Activated T-helper 2 cell treated with anti-CD3 and anti-CD28 coated beads, Interferon-gamma antibody, Interleukin-2, Interleukin-4, amounts not matched to agents 10 μg/mL and 5 μg/mL and 100 μg/mL, durations not matched to agents 14 hours and 24 hours and 36 hours (primary cell): Measurements from ENCODE around the gene DNAJC25. TPM values are rescaled to one million over a fixed set of nuclear protein-coding genes. Genes with fewer than 3 reads are reported as not detected.

Experiments
- DNase-seq: peaks from one replicate; pipeline ENCODE4 v3.0.0; 2021; ENCODE audit warnings: low spot score
- H3K27ac Mint-ChIP-seq: one replicate; pipeline ENCODE4 v1.8.0; 2021; ENCODE audit warnings: mixed read lengths
- H3K27me3 Mint-ChIP-seq: one replicate; pipeline ENCODE4 v1.8.0; 2021; ENCODE audit warnings: low read depth, mixed read lengths
- H3K36me3 Mint-ChIP-seq: one replicate; pipeline ENCODE4 v1.8.0; 2021; ENCODE audit warnings: low read depth, mixed read lengths
- H3K4me1 Mint-ChIP-seq: one replicate; pipeline ENCODE4 v1.8.0; 2021; ENCODE audit warnings: low read depth, mixed read lengths
- H3K4me3 Mint-ChIP-seq: one replicate; pipeline ENCODE4 v1.8.0; 2021; ENCODE audit warnings: low read depth, mild to moderate bottlenecking, moderate library complexity, mixed read lengths
- H3K9me3 Mint-ChIP-seq: one replicate; pipeline ENCODE4 v1.8.0; 2021; ENCODE audit warnings: mixed read lengths
- intact Hi-C: fragments of 100-400 bp; cut with micrococcal nuclease; formaldehyde crosslinking; loops from one replicate; pipeline ENCODE4 v1.15.1; 2023
- total RNA-seq: library from RNA; stranded (reverse); gene quantifications from 2 replicates; pipeline ENCODE4 v1.2.3, GENCODE V29; 2022

Gene DNAJC25
- 7.3 and 7.4 TPM in 2 replicates for total RNA-seq

- no peaks in the 10 kb centered on the region for H3K9me3 Mint-ChIP-seq
- H3K4me3 Mint-ChIP-seq = peak within 1 kb of the TSS; percentile 93
- H3K27me3 Mint-ChIP-seq = no peaks in the 10 kb centered on the region
- peaks cover 32% of the 10 kb centered on the region for H3K36me3 Mint-ChIP-seq
- peak within 1 kb of the TSS; percentile 80 for H3K27ac Mint-ChIP-seq
- intact Hi-C loops = loop anchor here (1.0 to 10.0 kb wide), 4 partner anchors 31 to 1377 kb away; partner anchors contain the start of genes ECPAS and TXN
- peak; percentile 97 for DNase-seq
- peaks cover 45% of the 10 kb centered on the region for H3K4me1 Mint-ChIP-seq
Observed at GRCh38 chr9:111631214-111631971, at the start of gene DNAJC25. Gene DNAJC25 (plus strand): TSS chr9:111631334. CDS start chr9:111631408, 74 bp downstream.

DNA sequence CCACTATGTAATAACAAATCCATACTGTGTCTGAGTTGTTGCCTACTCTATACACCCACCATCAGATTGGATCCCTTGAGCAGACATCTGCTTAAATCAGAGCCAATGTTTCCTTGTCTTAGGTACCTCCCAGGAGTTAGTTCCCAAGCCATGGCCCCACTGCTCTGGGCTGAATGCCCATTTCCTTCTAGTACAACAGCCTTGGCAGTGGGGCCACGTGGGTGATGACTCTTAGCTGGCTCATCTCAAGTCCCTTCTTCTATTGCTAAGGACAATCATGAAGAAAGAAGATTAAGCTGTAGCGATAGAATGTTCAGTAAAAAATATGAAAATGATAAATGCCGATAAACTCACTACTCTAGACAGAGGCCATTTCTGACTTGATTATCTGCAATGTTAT is 48.2 kb upstream of the DNAJC25 start:
- DNase-seq = no peak
- Mint-ChIP-seq H3K4me3 (no peak overlapping the region), H3K27ac (no peak overlapping the region), H3K27me3 (no peaks in the 10 kb centered on the region), H3K36me3 (no peaks in the 10 kb centered on the region), H3K4me1 (no peaks in the 10 kb centered on the region), H3K9me3 (no peaks in the 10 kb centered on the region)
- intact Hi-C loops = no loop called here

DNA sequence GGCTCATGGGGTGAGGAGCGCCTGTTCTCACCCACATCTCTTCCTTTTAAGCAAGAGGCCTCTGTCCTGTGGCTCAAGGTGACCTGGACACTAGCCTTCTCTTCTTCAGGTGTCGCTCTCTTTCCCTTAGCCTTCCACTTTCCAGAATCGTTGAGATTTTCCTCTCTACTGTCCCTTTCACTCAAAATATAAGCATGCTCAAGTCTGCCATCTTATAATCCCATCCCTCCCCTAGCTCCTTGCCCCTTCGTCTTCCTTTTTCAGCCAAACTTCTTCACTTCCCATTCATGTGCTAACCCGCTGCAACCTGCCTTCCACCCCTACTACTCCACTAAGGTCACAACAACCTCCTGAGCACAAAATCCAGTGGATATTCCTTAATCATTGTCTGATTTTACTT is 44.8 kb upstream of the DNAJC25 start:
- no peaks in the 10 kb centered on the region for H3K36me3 Mint-ChIP-seq
- H3K4me3 Mint-ChIP-seq = no peak overlapping the region
- no peaks in the 10 kb centered on the region for H3K4me1 Mint-ChIP-seq
- no peaks in the 10 kb centered on the region for H3K27me3 Mint-ChIP-seq
- DNase-seq = no peak
- no peaks in the 10 kb centered on the region for H3K9me3 Mint-ChIP-seq
- intact Hi-C loops = no loop called here
- no peak overlapping the region for H3K27ac Mint-ChIP-seq

DNA sequence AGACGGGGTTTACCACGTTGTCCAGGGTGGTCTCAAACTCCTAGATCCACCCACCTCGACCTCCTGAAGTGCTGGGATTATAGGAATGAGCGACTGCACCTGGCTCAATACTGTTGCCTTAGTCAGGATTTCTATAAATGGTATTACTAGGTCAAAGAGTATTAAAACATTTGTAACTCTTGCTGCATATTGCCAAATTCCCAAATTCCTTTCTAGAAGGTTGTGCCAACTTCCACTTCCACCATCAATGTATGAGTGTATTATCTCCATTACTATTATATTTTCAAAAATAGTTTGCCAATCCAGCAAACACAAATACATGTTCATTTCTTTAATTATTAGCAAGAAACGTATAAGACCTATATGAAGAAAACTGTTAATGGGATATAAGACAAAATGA is 42.3 kb upstream of the DNAJC25 start:
- DNase-seq = no peak
- Mint-ChIP-seq H3K4me1 (no peaks in the 10 kb centered on the region), H3K27ac (no peak overlapping the region), H3K4me3 (no peak overlapping the region), H3K9me3 (no peaks in the 10 kb centered on the region), H3K27me3 (no peaks in the 10 kb centered on the region), H3K36me3 (no peaks in the 10 kb centered on the region)
- intact Hi-C loops = no loop called here

DNA sequence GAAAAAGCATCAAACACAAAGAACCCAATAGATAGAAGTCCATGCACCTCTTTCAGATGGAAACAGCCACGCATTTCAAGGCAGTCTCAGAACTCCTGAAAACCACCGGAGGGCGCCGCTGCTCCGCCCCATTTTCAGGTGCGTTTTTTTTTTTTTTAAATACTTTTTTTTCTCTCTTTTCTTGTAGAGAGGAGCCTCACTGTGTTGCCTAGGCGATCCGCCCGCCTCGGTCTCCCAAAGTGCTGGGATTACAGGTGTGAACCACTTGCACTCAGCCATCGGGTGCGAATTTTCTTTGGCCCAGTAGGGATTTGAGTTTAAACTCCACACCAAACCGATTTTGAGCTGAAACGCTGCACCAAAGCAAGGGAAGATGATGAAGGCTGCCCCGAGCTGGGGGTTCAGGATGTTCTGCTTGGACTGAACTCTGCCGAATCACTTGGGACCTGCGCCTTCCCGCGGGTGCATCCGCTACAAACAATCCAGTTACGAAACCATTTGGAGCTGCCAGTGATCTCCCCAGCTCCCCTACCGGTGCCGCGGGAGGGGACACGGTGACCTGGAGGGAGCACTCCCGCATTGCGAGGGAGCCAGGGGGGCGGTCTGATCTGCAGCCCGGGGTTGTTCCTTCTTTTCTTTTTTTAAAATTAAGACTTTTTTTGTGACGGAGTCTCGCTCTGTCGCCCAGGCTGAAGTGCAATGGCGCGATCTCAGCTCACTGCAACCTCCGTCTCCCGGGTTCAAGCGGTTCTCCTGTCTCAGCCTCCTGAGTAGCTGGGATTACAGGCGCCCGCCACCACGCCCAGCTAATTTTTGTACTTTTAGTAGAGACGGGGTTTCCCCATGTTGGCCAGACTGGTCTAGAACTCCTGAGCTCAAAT is 33.0 kb upstream of the DNAJC25 start:
- peak; percentile 26 for DNase-seq
- peak overlapping the region; percentile 86 for H3K4me3 Mint-ChIP-seq
- intact Hi-C loops = loop anchor here (2.0 to 10.0 kb wide), 5 partner anchors 65 to 477 kb away; partner anchors contain the start of genes ECPAS and ZNF483
- peaks cover 18% of the 10 kb centered on the region for H3K4me1 Mint-ChIP-seq
- H3K36me3 Mint-ChIP-seq = no peaks in the 10 kb centered on the region
- no peaks in the 10 kb centered on the region for H3K9me3 Mint-ChIP-seq
- H3K27ac Mint-ChIP-seq = no peak overlapping the region
- H3K27me3 Mint-ChIP-seq = peaks cover 36% of the 10 kb centered on the region

- Mint-ChIP-seq H3K9me3 (no peaks in the 10 kb centered on the region), H3K36me3 (no peaks in the 10 kb centered on the region), H3K4me3 (peak overlapping the region; percentile 86), H3K27me3 (peaks cover 36% of the 10 kb centered on the region), H3K4me1 (peaks cover 18% of the 10 kb centered on the region), H3K27ac (no peak overlapping the region)
- intact Hi-C loops = loop anchor here (2.0 to 10.0 kb wide), 5 partner anchors 64 to 476 kb away; partner anchors contain the start of genes ECPAS and ZNF483
- DNase-seq = no peak
Observed at GRCh38 chr9:111598733-111599091, 32.4 kb upstream of the DNAJC25 start.

DNA sequence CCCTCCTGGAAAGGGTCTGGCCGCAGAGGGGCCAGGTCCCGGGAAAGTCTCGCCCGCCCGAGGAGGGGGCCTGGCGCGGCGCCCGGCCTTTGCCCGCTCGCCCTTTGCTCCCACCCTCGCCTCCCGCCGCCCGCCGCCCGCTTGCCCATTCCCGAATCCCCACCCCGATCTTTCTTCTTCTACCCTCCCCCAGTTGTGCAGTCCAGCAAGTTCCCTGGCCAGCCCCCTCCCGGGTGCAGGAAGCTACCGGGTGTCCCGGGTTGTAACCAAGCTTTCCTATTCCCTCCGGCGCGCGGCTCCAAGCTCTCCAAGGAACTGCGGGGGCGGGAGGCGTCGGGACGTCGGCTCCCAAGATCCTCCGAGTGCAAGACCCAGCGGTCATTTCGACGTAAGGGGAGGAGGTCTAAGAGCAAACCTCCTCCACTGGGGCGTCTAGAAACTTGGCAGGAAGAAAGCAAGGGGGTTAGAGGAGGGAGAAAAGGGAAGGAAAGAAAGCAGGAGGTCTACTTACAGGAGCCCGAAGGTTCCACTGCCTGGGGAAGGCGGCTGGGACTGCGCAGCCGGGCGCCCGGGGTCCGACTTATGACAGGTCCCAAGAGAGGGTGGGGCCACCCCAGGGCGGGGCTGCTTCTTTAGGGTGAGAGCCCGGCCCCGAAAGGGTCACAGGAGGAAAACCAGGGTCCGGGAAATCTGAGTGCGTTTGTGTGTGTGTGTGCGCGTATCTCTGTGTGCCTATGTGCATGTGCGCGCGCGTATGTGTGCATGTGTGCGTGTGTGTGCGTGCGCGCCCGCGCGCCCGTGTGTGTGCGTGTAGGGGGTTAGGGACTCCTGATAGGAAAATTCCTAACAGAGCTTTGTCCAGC is 31.8 kb upstream of the DNAJC25 start, which contains the start of gene PTGR1:
Gene PTGR1 (minus strand): TSS at position 556 of the 863 bp plus-strand sequence. CDS start 2,225 bp downstream, outside the sequence.
- H3K9me3 Mint-ChIP-seq = no peaks in the 10 kb centered on the region
- peak within 1 kb of the TSS; percentile 86 for H3K4me3 Mint-ChIP-seq
- no peak within 1 kb of the TSS for H3K27ac Mint-ChIP-seq
- intact Hi-C loops = loop anchor here (2.0 to 10.0 kb wide), 5 partner anchors 63 to 475 kb away; partner anchors contain the start of genes ECPAS and ZNF483
- H3K4me1 Mint-ChIP-seq = peaks cover 18% of the 10 kb centered on the region
- no peaks in the 10 kb centered on the region for H3K36me3 Mint-ChIP-seq
- DNase-seq = peak; percentile 8
- peaks cover 36% of the 10 kb centered on the region for H3K27me3 Mint-ChIP-seq

DNA sequence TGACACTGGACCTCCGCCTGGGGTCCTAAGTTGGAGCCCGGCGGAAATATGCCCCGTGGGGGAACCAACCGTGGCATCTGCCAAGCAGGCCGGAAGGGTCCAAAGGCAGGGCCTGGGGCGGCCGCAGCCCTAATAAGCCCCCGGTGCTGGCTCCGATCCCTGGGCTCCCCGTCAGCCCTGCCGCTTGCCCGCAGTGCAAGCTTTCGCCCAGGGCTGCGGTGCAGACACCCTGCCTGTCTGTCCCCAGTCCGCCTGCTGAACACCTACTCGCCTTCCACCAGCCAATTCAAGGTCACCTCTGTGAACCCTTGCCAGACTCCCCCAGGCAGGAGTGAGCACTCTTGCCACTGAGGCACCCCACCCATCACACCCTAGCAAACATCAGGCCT is 31.2 kb upstream of the DNAJC25 start:
- H3K4me3 Mint-ChIP-seq = peak overlapping the region; percentile 86
- DNase-seq = no peak

GRCh38 chr9:111601237-111602018 is 29.7 kb upstream of the DNAJC25 start:
- DNase-seq = no peak
- no peaks in the 10 kb centered on the region for H3K36me3 Mint-ChIP-seq
- H3K9me3 Mint-ChIP-seq = no peaks in the 10 kb centered on the region
- intact Hi-C loops = no loop called here
- H3K27ac Mint-ChIP-seq = no peak overlapping the region
- no peak overlapping the region for H3K4me3 Mint-ChIP-seq
- H3K27me3 Mint-ChIP-seq = peaks cover 39% of the 10 kb centered on the region
- H3K4me1 Mint-ChIP-seq = peaks cover 18% of the 10 kb centered on the region

More for the DNA sequence above, 31.2 kb upstream of the DNAJC25 start:
- Mint-ChIP-seq H3K27me3 (peaks cover 36% of the 10 kb centered on the region), H3K27ac (no peak overlapping the region), H3K9me3 (no peaks in the 10 kb centered on the region), H3K4me1 (peaks cover 18% of the 10 kb centered on the region), H3K36me3 (no peaks in the 10 kb centered on the region)
- intact Hi-C loops = loop anchor here (2.0 to 10.0 kb wide), 5 partner anchors 63 to 475 kb away; partner anchors contain the start of genes ECPAS and ZNF483

DNA sequence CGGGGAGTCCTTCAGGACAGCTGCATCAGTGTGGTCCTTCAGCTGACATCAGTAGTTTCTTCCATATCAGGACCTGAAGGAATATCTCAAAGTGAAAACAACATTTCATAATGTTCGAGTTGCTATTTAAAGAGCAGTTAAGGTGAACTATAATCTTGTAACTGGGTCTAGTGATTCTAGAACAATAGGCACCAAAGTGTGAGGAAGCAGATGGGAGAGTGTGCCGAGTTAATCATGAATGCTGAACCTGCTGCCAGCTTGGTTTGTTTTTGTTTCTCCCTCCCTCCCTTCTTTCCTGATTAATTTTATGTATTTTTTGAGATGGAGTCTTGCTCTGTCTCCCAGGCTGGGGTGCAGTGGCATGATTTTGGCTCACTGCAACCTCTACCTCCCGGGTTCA is 28.1 kb upstream of the DNAJC25 start:
- peaks cover 12% of the 10 kb centered on the region for H3K4me1 Mint-ChIP-seq
- DNase-seq = no peak
- intact Hi-C loops = no loop called here
- no peak overlapping the region for H3K27ac Mint-ChIP-seq
- H3K4me3 Mint-ChIP-seq = no peak overlapping the region
- H3K9me3 Mint-ChIP-seq = no peaks in the 10 kb centered on the region
- H3K27me3 Mint-ChIP-seq = peaks cover 31% of the 10 kb centered on the region
- no peaks in the 10 kb centered on the region for H3K36me3 Mint-ChIP-seq

DNA sequence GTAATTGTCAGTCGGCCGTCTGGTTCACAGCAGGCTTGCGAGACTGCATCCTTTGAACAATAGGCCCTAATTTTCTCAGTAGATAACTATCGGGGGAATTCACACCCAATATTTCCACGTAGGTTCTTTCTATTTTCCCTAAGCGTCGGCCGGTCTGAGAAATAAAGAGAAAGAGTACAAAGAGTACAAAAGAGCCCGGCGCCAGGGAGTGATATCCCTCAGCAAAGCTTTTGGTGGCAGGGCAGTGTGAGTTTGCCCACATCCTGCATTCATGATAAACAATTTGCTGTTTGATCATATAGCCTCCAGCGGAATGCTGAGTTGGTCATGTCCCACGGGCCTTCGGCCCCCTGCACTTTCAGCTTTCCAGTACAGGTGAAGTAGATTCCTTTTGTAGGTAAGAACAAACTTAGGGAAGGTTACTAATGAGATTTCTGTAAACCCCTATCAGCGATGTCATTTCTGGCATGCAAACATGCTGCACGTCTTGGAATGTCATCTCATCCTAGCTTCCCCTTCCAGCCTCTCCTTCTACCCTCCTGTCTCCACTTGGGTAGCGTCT is 27.0 kb upstream of the DNAJC25 start:
- no peak overlapping the region for H3K27ac Mint-ChIP-seq

More for the DNA sequence above, 27.0 kb upstream of the DNAJC25 start:
- intact Hi-C loops = no loop called here
- Mint-ChIP-seq H3K4me1 (peaks cover 6% of the 10 kb centered on the region), H3K36me3 (no peaks in the 10 kb centered on the region), H3K27me3 (peaks cover 28% of the 10 kb centered on the region), H3K9me3 (no peaks in the 10 kb centered on the region), H3K4me3 (no peak overlapping the region)
- no peak for DNase-seq
